ENCODE measurements around the gene TBK1. TPM values are rescaled to one million over a fixed set of nuclear protein-coding genes. Genes with fewer than 3 reads are reported as not detected.

The TBK1 gene
- total RNA-seq, 4 donors from 2014 or later: 24.9 to 38.0 (median 30.2) TPM

DNA sequence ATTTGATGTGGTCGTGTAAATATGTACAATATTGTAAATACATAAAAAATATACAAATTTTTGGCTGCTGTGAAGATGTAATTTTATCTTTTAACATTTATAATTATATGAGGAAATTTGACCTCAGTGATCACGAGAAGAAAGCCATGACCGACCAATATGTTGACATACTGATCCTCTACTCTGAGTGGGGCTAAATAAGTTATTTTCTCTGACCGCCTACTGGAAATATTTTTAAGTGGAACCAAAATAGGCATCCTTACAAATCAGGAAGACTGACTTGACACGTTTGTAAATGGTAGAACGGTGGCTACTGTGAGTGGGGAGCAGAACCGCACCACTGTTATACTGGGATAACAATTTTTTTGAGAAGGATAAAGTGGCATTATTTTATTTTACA, 49.6 kb downstream of the TBK1 start:
- no peak for DNase-seq
- no peaks in the 10 kb centered on the region for H3K27me3 ChIP-seq
- peaks cover 0 to 49% (median 0%) of the 10 kb centered on the region in 3 donors for H3K36me3 ChIP-seq
- no peak overlapping the region for H3K4me3 ChIP-seq
- H3K9me3 ChIP-seq: no peaks in the 10 kb centered on the region
- H3K27ac ChIP-seq: no peak overlapping the region
- no peaks in the 10 kb centered on the region for H3K4me1 ChIP-seq
- TF ChIP-seq CTCF (IDR thresholded peaks at IDR 0.05) (no peak), POLR2A (IDR thresholded peaks at IDR 0.05) (no peak)

DNA sequence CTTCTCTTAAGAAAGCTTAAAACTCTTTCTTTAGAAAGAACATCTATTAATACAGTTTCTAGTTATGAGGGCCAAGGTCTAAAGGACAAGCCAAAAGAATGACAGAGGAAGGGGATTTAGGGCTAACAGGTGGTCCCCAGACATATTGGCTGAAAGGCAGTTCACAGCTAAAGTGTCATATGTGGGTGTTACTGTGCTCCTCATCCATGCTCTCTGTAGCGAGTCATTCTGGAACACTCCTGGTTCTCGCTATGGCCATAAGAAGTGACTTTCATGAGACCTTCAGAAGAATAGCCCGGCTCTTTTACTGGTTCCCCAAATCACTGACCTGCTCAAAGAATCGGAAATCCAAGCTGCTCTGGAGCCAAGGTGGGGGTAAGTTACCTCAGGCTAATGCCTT, 55.0 kb downstream of the TBK1 start:
- no peak overlapping the region for H3K27ac ChIP-seq
- no peaks in the 10 kb centered on the region for H3K4me1 ChIP-seq
- H3K9me3 ChIP-seq: no peaks in the 10 kb centered on the region
- no peaks in the 10 kb centered on the region for H3K27me3 ChIP-seq
- DNase-seq: no peak
- H3K36me3 ChIP-seq: no peaks in the 10 kb centered on the region
- no peak overlapping the region for H3K4me3 ChIP-seq
- TF ChIP-seq POLR2A (IDR thresholded peaks at IDR 0.05): no peak
- no peak for TF ChIP-seq CTCF (IDR thresholded peaks at IDR 0.05)

- Histone ChIP-seq H3K27me3 (no peaks in the 10 kb centered on the region), H3K9me3 (no peaks in the 10 kb centered on the region), H3K4me3 (no peak overlapping the region), H3K36me3 (no peaks in the 10 kb centered on the region), H3K27ac (no peak overlapping the region), H3K4me1 (no peaks in the 10 kb centered on the region)
- TF ChIP-seq CTCF (IDR thresholded peaks at IDR 0.05): no peak
- TF ChIP-seq POLR2A (IDR thresholded peaks at IDR 0.05): no peak
- no peak for DNase-seq
Observed at GRCh38 chr12:64510667-64511066, 58.7 kb downstream of the TBK1 start.

DNA sequence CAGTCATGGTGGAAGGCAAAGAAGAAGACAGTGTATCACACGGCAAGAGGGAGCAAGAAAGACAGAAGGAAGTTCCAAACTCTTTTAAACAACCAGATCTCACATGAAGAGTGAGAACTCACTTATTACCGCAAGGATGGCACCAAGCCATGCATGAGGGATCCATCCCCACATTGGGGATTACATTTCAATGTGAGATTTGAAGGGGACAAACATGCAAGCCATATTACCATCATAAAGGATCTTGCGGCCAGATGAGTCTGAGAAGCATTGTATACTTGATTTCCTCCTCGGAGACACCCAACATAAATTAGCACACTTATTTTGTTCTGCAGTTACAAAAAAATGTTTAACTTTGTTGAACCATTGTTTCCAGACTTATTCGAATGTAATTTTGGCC, 66.5 kb downstream of the TBK1 start:
- Histone ChIP-seq H3K36me3 (no peaks in the 10 kb centered on the region), H3K4me1 (no peaks in the 10 kb centered on the region), H3K27ac (no peak overlapping the region), H3K27me3 (no peaks in the 10 kb centered on the region), H3K9me3 (no peaks in the 10 kb centered on the region), H3K4me3 (no peak overlapping the region)
- TF ChIP-seq POLR2A (IDR thresholded peaks at IDR 0.05) (no peak), CTCF (IDR thresholded peaks at IDR 0.05) (no peak)
- no peak for DNase-seq

- Histone ChIP-seq H3K27me3 (no peaks in the 10 kb centered on the region), H3K4me1 (no peaks in the 10 kb centered on the region), H3K4me3 (no peak overlapping the region), H3K9me3 (no peaks in the 10 kb centered on the region), H3K36me3 (no peaks in the 10 kb centered on the region), H3K27ac (no peak overlapping the region)
- TF ChIP-seq CTCF (IDR thresholded peaks at IDR 0.05): no peak
- no peak for TF ChIP-seq POLR2A (IDR thresholded peaks at IDR 0.05)
- no peak for DNase-seq
Observed at GRCh38 chr12:64521833-64522232, 69.9 kb downstream of the TBK1 start.

DNA sequence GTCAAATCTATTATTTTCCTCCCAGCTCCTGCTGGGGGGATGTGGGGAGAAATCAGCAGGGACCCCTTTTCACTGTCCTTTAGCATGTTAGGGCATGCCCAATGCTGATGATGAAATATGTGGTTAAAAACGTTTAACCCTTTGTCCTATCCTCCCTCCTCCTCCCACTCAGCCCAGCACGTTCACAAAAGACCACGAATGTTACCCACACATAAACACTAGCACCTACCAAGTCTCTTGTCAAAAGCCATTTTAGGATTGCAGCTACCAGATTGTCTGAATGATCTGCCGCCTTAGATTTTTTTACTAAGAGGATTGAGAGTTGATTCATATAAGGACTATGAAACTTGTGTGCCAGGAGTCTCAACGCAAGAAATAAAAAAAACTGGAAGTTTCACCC, 70.4 kb downstream of the TBK1 start:
- DNase-seq: no peak
- no peaks in the 10 kb centered on the region for H3K9me3 ChIP-seq

More for the DNA sequence above, 70.4 kb downstream of the TBK1 start:
- TF ChIP-seq POLR2A (IDR thresholded peaks at IDR 0.05) (no peak), CTCF (IDR thresholded peaks at IDR 0.05) (no peak)
- Histone ChIP-seq H3K27me3 (no peaks in the 10 kb centered on the region), H3K4me1 (no peaks in the 10 kb centered on the region), H3K4me3 (no peak overlapping the region), H3K27ac (no peak overlapping the region), H3K36me3 (no peaks in the 10 kb centered on the region)

Measured in Peyer's patch (tissue), 4 donors.